Tracheal epithelial cell (primary cell): ENCODE measurements around the gene TNFRSF13B. TPM values are rescaled to one million over a fixed set of nuclear protein-coding genes. Genes with fewer than 3 reads are reported as not detected.

Experiments
- total RNA-seq: library from RNA; depleted of rRNA; stranded (reverse); fragments of >200 nt; gene quantifications from 2 replicates; pipeline ENCODE4 v1.2.1, GENCODE V29; 2014

The TNFRSF13B gene
- total RNA-seq: 0.24 TPM in 1 of 2 replicates, not detected in the other

GRCh38 chr17:16971458-16972338 lies at the start of gene TNFRSF13B:
TNFRSF13B (minus strand) TSS chr17:16972118; CDS start chr17:16972075, 43 bp downstream.

Other genes starting within 250 kb of the TNFRSF13B start
- 158 and 182 TPM in 2 replicates for gene MPRIP, start 70.3 kb upstream of the TNFRSF13B start, total RNA-seq
- gene PLD6, start 234.2 kb upstream of the TNFRSF13B start, total RNA-seq: 1.4 and 3.6 TPM in 2 replicates